DMS153 treated with DMSO at 0.1 percent for 48 hours (cell line): Measurements from ENCODE around the gene RIMS3.
A peak's percentile ranks its signal among the peaks of the same experiment; 100 is the strongest.
"Not testable (repeated sequence)": the region's sequence is repeated elsewhere in the genome, so short reads cannot be mapped to it uniquely, and the experiment has no call there.

Source experiments
- DNase-seq: peaks from one replicate; lab custom pipeline; 2025; ENCODE audit not compliant: unreplicated experiment; lab: John Stamatoyannopoulos, UW

The RIMS3 gene

GRCh38 chr1:40595623-40596022, 69.9 kb downstream of the RIMS3 start:
- DNase-seq: no peak

- no peak for DNase-seq
Measured at GRCh38 chr1:40594187-40594531, 71.3 kb downstream of the RIMS3 start.

GRCh38 chr1:40593449-40594186, 71.9 kb downstream of the RIMS3 start:
- DNase-seq: no peak

GRCh38 chr1:40592107-40592803, 73.2 kb downstream of the RIMS3 start:
- DNase-seq: peak; percentile 8

- no peak for DNase-seq
Measured at GRCh38 chr1:40588586-40588985, 76.9 kb downstream of the RIMS3 start.

- no peak for DNase-seq
Measured at GRCh38 chr1:40583980-40584379, 81.5 kb downstream of the RIMS3 start.

- no peak for DNase-seq
Measured at GRCh38 chr1:40582116-40582515, 83.4 kb downstream of the RIMS3 start.

GRCh38 chr1:40575336-40575735, 90.1 kb downstream of the RIMS3 start:
- DNase-seq: no peak

GRCh38 chr1:40574805-40575204, 90.7 kb downstream of the RIMS3 start:
- DNase-seq: not testable (repeated sequence)
